SH-SY5Y (cell line): ENCODE data around the gene SEL1L2.

Source experiments
- GATA2 ChIP-seq: IDR thresholded peaks from 2 replicates; pipeline ENCODE4 v1.6.1; 2011; ENCODE audit warnings: mild to moderate bottlenecking, low read depth, low read length
- GATA3 ChIP-seq: IDR thresholded peaks from 2 replicates; pipeline ENCODE4 v1.6.1; 2011; ENCODE audit warnings: low read depth, mild to moderate bottlenecking, low read length, moderate library complexity

The SEL1L2 gene

DNA sequence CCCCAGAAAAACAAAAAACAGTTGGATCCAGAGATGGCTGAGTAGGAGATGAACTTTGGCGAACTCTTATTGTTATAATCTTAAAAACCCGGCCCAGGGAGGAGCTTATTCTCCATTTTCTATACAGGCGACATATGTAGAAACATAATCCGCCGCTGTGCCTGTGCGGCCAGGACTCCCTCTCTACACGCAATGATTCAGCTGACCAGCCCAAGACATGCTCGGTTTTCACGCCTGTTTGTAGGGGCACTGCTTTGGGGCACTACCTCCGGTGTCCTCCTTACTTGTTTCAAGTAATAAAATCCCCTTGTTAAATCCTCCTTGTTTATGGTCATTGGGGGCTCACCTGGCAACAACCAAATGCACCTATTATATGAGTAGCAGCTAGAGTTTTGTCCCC, 89.9 kb downstream of the SEL1L2 start:
- no peak for TF ChIP-seq GATA3
- no peak for TF ChIP-seq GATA2

DNA sequence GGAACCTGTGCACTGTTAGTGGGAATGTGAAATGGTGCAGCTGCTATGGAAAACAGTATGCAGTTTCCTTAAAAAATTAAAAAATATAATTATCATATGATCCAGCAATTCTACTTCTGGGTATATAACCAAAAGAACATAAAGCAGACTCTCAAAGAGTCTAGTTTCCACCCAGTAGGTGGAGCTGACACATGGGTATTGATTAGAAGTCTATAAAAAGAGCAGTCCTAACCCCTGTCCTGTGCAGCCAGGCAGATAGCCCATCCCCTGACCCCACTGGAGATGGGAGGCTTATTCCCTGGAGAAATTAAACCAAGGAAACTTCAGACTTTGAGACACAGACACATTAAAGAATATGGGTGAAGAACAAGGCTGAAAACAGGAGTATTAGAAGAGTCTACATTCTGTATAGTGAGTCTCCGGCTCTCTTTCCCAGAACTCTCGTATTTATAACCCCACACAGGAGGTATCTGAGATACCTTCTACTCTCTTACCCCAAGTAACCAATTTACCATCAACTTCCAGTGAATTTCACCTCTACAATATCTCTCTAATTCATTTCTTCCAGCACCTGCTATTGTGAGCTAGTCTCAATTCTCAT, 92.3 kb downstream of the SEL1L2 start:
- no peak for TF ChIP-seq GATA3
- no peak for TF ChIP-seq GATA2

DNA sequence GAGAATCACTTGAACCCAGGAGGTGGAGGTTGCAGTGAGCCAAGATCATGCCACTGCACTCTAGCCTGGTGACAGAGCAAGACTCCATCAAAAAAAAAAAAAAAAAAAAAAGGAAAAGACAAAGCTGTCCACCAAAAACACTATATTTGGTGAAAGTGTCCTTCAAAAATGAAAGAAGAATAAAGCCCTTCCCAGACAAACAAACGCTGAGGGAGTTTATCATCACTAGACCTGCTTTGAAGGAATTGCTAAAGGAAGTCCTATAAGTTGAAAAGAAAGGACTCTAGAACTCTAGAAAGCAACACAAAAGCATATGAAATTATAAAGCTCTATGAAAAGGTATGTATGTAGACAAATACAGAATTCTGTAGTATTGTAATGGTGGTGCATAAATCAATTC, 98.8 kb downstream of the SEL1L2 start:
- no peak for TF ChIP-seq GATA3
- TF ChIP-seq GATA2: no peak

- no peak for TF ChIP-seq GATA3
- TF ChIP-seq GATA2: no peak
Observed at GRCh38 chr20:13884803-13885202, 105.6 kb downstream of the SEL1L2 start.

DNA sequence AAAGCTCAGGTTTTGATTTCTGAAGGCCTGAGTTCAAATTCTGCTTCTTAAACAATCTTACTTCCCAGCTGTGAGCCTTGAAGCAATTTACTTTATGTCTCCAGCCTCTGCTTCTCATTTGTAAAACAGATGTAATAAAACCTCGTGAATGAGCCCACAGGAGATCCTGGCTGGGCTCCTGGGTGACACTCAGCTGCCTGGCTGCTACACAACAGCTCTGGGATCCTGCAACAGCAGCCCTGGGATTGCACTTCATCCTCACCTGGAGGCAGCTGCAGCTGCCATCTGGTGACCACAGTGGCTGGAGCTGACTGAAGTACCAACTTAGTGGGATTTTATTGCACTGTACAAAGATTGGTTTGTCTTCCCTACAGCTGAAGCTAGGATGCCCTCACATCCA, 107.0 kb downstream of the SEL1L2 start:
- TF ChIP-seq GATA2: no peak
- no peak for TF ChIP-seq GATA3

- TF ChIP-seq GATA3 (no peak), GATA2 (no peak)
Observed at GRCh38 chr20:13878566-13878965, 111.8 kb downstream of the SEL1L2 start.

DNA sequence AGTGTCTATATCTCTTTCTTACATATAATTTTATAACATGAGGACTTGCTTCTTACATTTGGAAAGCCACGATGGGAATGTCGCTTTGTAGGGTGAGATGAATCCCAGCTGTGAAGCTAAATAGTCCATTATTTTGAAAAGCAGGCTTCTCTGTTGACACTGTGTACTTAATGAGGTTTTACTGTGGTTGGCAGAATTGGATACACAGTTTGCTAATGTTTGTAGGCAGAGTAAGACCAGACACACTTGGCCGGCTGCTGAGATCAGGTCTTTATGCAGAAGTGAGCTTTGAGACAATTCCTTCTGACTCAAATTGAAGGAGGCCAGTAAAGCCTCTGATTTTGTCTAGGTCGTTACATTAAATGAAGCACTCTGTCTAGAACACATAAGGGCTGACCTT, 112.6 kb downstream of the SEL1L2 start:
- TF ChIP-seq GATA2 (no peak), GATA3 (no peak)

- TF ChIP-seq GATA2: no peak
- no peak for TF ChIP-seq GATA3
Observed at GRCh38 chr20:13875265-13875811, 115.1 kb downstream of the SEL1L2 start.

GRCh38 chr20:13874394-13875157, 115.8 kb downstream of the SEL1L2 start:
- TF ChIP-seq GATA2 (no peak), GATA3 (no peak)

DNA sequence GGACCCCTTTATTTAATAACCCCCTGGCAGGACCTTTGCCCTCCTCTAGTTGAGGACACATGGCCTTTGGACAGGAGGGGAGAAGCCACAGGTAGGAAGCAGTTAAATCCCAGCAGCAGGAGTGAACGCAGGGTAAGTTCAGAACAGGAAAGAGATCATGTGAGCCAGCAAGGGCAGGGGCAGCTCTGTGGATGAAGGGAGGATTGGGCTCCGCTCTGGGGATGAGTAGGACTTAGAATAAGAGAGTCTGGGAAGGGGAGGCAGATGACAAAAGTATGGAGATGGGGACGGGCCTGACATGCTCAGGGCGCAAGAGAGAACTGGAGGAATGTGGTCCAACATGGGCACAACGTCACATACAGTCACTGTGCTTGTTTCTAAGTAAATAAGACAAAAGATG, 116.6 kb downstream of the SEL1L2 start:
- no peak for TF ChIP-seq GATA2
- TF ChIP-seq GATA3: no peak

- TF ChIP-seq GATA2 (no peak), GATA3 (no peak)
Observed at GRCh38 chr20:13870170-13870748, 120.2 kb downstream of the SEL1L2 start.

GRCh38 chr20:13868331-13868730, 122.1 kb downstream of the SEL1L2 start:
- TF ChIP-seq GATA2 (no peak), GATA3 (no peak)

DNA sequence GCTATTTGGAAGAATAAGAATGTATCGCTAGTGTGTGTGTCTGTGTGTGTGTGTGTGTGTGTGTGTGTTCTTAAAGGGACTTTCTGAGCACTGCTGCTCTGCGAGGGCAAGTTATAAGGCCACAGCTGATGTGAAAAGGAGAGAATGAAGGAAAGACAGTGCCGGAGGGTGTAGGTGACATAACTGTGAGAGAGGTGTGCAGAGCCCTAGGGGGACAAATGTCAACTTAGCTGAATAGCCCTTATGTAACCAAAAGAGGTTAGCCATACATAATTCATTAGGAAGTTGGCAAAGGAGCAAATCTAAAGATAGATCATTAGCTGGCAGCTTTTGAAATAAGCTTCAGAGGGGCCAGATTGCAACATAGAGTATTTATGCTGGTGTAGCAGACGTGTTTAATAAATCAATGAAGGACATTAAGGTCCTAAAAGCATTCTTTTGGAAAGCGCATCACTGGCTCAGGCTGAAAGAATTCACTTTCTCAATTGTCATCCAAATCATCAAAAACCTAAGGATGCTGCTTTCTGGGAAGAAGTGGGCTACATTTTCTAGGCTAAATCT, 124.5 kb downstream of the SEL1L2 start:
- no peak for TF ChIP-seq GATA2
- TF ChIP-seq GATA3: no peak

DNA sequence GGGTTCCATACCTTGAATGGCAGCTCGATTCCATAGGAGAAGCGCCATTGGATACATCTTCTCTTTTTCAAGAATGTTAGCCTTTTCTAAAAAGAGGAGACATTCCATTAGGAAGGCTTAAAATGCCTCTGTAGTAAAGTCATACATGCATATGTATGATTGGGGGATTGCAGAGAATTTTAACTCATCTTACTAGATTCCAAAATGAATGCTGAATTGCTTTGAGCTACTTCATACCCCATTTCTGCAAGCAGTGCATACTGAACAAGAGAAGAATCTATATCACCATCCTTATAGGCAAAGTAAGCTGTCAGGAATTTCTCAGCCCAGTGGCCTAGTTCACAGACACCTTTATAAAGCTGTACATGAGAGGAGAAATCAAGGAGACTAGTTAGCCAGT, 125.3 kb downstream of the SEL1L2 start:
- TF ChIP-seq GATA2 (no peak), GATA3 (no peak)

DNA sequence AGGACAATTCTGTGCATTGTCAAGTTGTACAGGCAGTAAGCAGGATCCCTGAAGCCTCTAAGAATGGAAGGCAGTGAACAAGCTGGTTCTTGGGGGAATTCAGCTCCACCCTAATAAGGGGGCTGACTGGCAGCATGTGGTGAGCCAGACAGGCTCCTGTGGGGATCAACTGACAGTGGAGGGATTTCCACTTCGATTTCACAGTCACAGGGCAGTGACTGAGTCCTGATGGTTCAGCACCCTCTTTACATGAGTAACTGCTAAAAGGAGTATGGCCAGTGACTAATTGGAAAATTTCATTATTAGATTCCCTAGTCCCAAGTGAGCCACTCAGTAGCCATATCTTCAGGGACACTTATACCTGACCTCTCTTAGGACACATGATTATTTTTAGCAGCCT, 127.2 kb downstream of the SEL1L2 start:
- TF ChIP-seq GATA2 (no peak), GATA3 (no peak)

DNA sequence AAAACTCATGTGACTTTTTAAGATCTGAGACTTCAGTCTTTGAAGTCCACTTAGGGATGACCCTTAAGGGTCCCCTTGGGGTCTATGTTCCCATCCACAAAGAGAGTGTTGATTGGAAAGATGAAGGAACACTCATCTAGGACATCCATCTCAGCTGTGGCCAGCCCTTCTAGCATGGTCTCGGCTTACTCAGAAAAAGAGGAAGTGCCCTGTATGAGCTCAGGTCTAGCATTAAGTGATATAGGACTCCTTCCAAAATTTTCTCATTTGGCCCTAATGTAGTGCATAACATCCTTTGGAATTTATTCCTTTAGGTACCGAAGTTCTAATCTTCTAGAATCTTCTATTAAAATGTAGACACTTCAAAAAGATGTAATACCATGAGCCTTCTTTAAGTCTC, 128.2 kb downstream of the SEL1L2 start:
- TF ChIP-seq GATA3 (no peak), GATA2 (no peak)

DNA sequence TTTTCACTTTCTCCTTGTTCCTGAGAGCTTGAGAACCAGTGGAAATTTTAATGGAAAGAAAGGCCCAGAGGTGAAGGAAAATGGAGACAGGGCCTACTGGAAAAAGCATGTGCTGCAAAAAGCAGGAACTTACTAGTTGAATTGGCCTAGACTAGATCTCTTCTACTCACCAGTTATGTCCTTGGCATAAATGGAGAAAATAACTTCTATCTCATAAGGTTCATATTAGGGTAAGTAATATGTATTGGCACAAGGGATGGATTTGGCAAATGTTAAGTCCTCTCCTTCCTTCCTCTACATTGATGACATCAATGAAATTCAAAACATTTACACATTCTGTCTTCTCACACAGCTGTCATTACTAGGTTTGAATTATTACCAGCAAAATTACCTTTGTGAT, 131.5 kb downstream of the SEL1L2 start:
- TF ChIP-seq GATA3 (no peak), GATA2 (no peak)
